Peyer's patch (tissue), 4 donors: ENCODE data around the gene TSPO2. TPM values are rescaled to one million over a fixed set of nuclear protein-coding genes. Genes with fewer than 3 reads are reported as not detected.

Experiments
- DNase-seq, 3 donors: peaks; one replicate each; pipeline ENCODE4 v3.0.0-alpha.2; 2017 to 2019
- H3K27ac ChIP-seq, 4 donors: fragments of 200-600 bp; sonication (generic); one replicate each; pipeline ENCODE4 v1.5.1; 2016 to 2019
- H3K27me3 ChIP-seq, 2 donors: fragments of 200-600 bp; sonication (generic); one replicate each; pipeline ENCODE4 v1.5.1; 2019
- H3K36me3 ChIP-seq, 3 donors: fragments of 200-600 bp; sonication (generic); one replicate each; pipeline ENCODE4 v1.5.1; 2016 to 2019
- H3K4me1 ChIP-seq, 4 donors: fragments of 200-600 bp; sonication (generic); one replicate each; pipeline ENCODE4 v1.5.1; 2016 to 2019
- H3K4me3 ChIP-seq, 4 donors: fragments of 200-600 bp; sonication (generic); 1 replicate in 3 of 4; 2 replicates in 1 of 4; pipeline ENCODE4 v1.5.1; 2016 to 2019; ENCODE audit warnings: mild to moderate bottlenecking in 1 of 4
- H3K9me3 ChIP-seq, 4 donors: fragments of 200-600 bp; sonication (generic); one replicate each; pipeline ENCODE4 v1.5.1; 2016 to 2019; ENCODE audit warnings: mild to moderate bottlenecking in 1 of 4
- CTCF ChIP-seq, 6 experiments: fragments of 450-650 bp in 4 of 6; fragments of 200-600 bp in 2 of 6; sonication (generic) in 1 of 6; IDR thresholded peaks; one replicate each; pipeline ENCODE4 v1.5.1; 2017 to 2019; ENCODE audit warnings: antibody characterized with exemption in 6 of 6, mild to moderate bottlenecking in 3 of 6, moderate library complexity in 1 of 6
- POLR2A ChIP-seq, 2 donors: fragments of 450-650 bp; IDR thresholded peaks; one replicate each; pipeline ENCODE4 v1.5.1; 2017; ENCODE audit warnings: antibody characterized with exemption in 2 of 2, mild to moderate bottlenecking in 2 of 2, moderate library complexity in 2 of 2
- total RNA-seq, 4 donors: library from RNA; depleted of rRNA; stranded (reverse); fragments of >200 nt; gene quantifications; one replicate each; pipeline ENCODE4 v1.1.0, GENCODE V29; 2016

TSPO2 gene
- total RNA-seq, 4 donors from 2014 or later, result not detected

GRCh38 chr6:41079080-41079479 is 36.8 kb downstream of the TSPO2 start:
- H3K4me1 ChIP-seq, result peaks cover 0 to 38% (median 6%) of the 10 kb centered on the region in 4 donors
- peaks cover 0 to 34% (median 0%) of the 10 kb centered on the region in 3 donors for H3K36me3 ChIP-seq

GRCh38 chr6:41080621-41081020 is 38.4 kb downstream of the TSPO2 start:
- Histone ChIP-seq H3K36me3 (peaks cover 0 to 48% (median 0%) of the 10 kb centered on the region in 3 donors), H3K27ac (no peak overlapping the region), H3K4me3 (no peak overlapping the region), H3K27me3 (no peaks in the 10 kb centered on the region), H3K4me1 (peaks cover 0 to 23% (median 2%) of the 10 kb centered on the region in 4 donors), H3K9me3 (no peaks in the 10 kb centered on the region)
- TF ChIP-seq POLR2A (IDR thresholded peaks at IDR 0.05) (no peak), CTCF (IDR thresholded peaks at IDR 0.05) (no peak)
- peak in 1 of 3 donors; percentile 19 for DNase-seq

More at GRCh38 chr6:41079080-41079479, 36.8 kb downstream of the TSPO2 start:
- no peak for DNase-seq
- H3K27ac ChIP-seq, result no peak overlapping the region
- TF ChIP-seq CTCF (IDR thresholded peaks at IDR 0.05), result no peak
- TF ChIP-seq POLR2A (IDR thresholded peaks at IDR 0.05), result no peak
- no peaks in the 10 kb centered on the region for H3K27me3 ChIP-seq
- no peak overlapping the region for H3K4me3 ChIP-seq
- no peaks in the 10 kb centered on the region for H3K9me3 ChIP-seq

DNA sequence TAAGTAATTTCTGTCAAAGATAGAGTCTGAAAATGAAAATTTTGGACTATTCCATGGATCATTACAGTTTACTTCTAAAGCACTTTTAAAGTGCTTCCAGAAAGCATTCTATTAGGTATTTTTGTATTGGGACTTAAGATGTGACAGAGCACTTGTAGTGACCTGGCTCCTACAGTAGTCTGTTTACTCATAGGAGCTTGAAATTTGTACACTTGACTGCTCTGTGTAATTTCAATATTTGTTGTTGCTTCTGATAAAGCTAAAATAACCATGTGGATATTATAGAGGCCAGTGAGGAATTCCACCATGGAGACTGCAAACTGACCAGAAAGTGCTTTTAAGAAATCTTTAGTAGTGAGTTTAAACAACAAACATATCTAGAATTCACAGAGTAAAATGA is 40.8 kb downstream of the TSPO2 start:
- peaks cover 0 to 70% (median 0%) of the 10 kb centered on the region in 3 donors for H3K36me3 ChIP-seq
- no peak for DNase-seq

DNA sequence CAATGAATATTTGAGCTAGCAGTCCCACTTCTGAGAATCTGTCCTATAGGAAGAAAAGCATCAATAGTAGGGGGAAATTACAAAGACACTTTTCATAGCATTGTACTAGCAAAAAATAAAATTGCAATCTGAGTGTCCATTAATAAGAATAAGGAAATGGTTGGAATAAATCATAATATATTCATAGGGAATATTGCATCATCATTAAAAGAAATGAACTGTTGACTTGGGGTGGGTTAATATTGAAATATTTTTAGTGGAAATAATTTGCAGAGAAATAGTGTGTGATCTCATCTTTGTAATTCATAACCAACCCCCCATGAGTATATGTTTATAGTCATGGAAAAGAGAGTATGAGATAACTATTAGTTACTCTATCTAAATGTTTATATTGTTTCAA is 42.9 kb downstream of the TSPO2 start:
- Histone ChIP-seq H3K4me3 (no peak overlapping the region), H3K27ac (no peak overlapping the region), H3K27me3 (no peaks in the 10 kb centered on the region), H3K36me3 (peaks cover 0 to 73% (median 0%) of the 10 kb centered on the region in 3 donors), H3K9me3 (no peaks in the 10 kb centered on the region), H3K4me1 (no peaks in the 10 kb centered on the region)
- TF ChIP-seq CTCF (IDR thresholded peaks at IDR 0.05) (no peak), POLR2A (IDR thresholded peaks at IDR 0.05) (no peak)
- no peak for DNase-seq

More for the DNA sequence above, 40.8 kb downstream of the TSPO2 start:
- Histone ChIP-seq H3K9me3 (no peaks in the 10 kb centered on the region), H3K4me3 (no peak overlapping the region), H3K27ac (no peak overlapping the region), H3K27me3 (no peaks in the 10 kb centered on the region), H3K4me1 (peaks cover 0 to 2% (median 0%) of the 10 kb centered on the region in 4 donors)
- TF ChIP-seq POLR2A (IDR thresholded peaks at IDR 0.05) (no peak), CTCF (IDR thresholded peaks at IDR 0.05) (no peak)

DNA sequence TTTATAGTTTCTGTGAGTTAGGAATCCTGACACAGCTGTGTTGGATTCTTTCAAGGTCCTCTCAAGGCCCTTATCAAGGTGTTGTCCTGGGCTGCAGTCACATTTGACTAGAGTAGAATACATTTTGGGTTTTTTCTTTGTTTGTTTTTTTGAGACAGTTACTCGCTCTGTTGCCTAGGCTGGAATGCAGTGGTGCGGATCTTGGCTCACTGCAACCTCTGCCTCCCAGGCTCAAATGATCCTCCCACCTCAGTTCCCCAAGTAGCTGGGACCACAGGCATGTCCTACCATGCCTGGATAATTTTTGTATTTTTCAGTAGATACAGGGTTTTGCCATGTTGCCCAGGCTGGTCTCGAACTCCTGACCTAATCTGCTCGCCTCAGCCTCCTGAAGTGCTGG is 46.2 kb downstream of the TSPO2 start:
- TF ChIP-seq CTCF (IDR thresholded peaks at IDR 0.05) (no peak), POLR2A (IDR thresholded peaks at IDR 0.05) (no peak)
- H3K27me3 ChIP-seq, result no peaks in the 10 kb centered on the region
- peaks cover 0 to 91% (median 0%) of the 10 kb centered on the region in 3 donors for H3K36me3 ChIP-seq
- H3K9me3 ChIP-seq, result no peaks in the 10 kb centered on the region
- H3K4me3 ChIP-seq, result no peak overlapping the region
- H3K27ac ChIP-seq, result no peak overlapping the region
- no peak for DNase-seq
- no peaks in the 10 kb centered on the region for H3K4me1 ChIP-seq
